HepG2 (cell line): ENCODE data around the gene SECTM1. TPM values are rescaled to one million over a fixed set of nuclear protein-coding genes. Genes with fewer than 3 reads are reported as not detected.
A peak's percentile ranks its signal among the peaks of the same experiment; 100 is the strongest.

Source experiments
- ARID3A ChIP-seq: IDR thresholded peaks from 2 replicates; pipeline ENCODE4 v1.6.1; 2012; ENCODE audit warnings: low read depth, low read length, improper control_type of control experiment
- ATF2 ChIP-seq: sonication (generic); formaldehyde crosslinking; IDR thresholded peaks from 2 replicates; pipeline ENCODE4 v1.4.0; 2020; ENCODE audit warnings: missing genetic modification reagents
- CC2D1A ChIP-seq: sonication (generic); formaldehyde crosslinking; IDR thresholded peaks from 2 replicates; pipeline ENCODE4 v1.8.1; 2023; ENCODE audit warnings: mild to moderate bottlenecking, missing genetic modification reagents
- FOXP4 ChIP-seq: sonication (generic); formaldehyde crosslinking; IDR thresholded peaks from 2 replicates; pipeline ENCODE4 v1.4.0; 2020; ENCODE audit warnings: missing genetic modification reagents
- KDM3A ChIP-seq: IDR thresholded peaks from 2 replicates; pipeline ENCODE4 v1.6.1; 2018; ENCODE audit warnings: low read depth, missing compliant biosample characterization
- MNT ChIP-seq: fragments of 450-650 bp; IDR thresholded peaks from 2 replicates; pipeline ENCODE4 v1.6.1; 2016
- NFATC3 ChIP-seq: sonication (generic); formaldehyde crosslinking; IDR thresholded peaks from 2 replicates; pipeline ENCODE4 v1.5.1; 2020; ENCODE audit warnings: mild to moderate bottlenecking, missing genetic modification reagents
- NR2C2 ChIP-seq: sonication (generic); formaldehyde crosslinking; IDR thresholded peaks from 2 replicates; pipeline ENCODE4 v1.4.0; 2020; ENCODE audit warnings: missing genetic modification reagents, mild to moderate bottlenecking, moderate library complexity, borderline replicate concordance
- SMC3 ChIP-seq: IDR thresholded peaks from 2 replicates; pipeline ENCODE4 v1.6.1; 2011; ENCODE audit warnings: low read length, improper control_type of control experiment
- STAT5B ChIP-seq: sonication (generic); formaldehyde crosslinking; IDR thresholded peaks from 2 replicates; pipeline ENCODE4 v1.4.0; 2020; ENCODE audit warnings: missing genetic modification reagents
- TBX2 ChIP-seq: sonication (generic); formaldehyde crosslinking; IDR thresholded peaks from 2 replicates; pipeline ENCODE4 v1.5.0; 2020; ENCODE audit warnings: missing genetic modification reagents, mild to moderate bottlenecking, borderline replicate concordance
- TFDP2 ChIP-seq: sonication (generic); formaldehyde crosslinking; IDR thresholded peaks from 2 replicates; pipeline ENCODE4 v1.4.0; 2020; ENCODE audit warnings: missing genetic modification reagents
- ZMYM4 ChIP-seq: sonication (generic); formaldehyde crosslinking; IDR thresholded peaks from 2 replicates; pipeline ENCODE4 v1.8.1; 2023; ENCODE audit warnings: mild to moderate bottlenecking, missing genetic modification reagents
- ZNF160 ChIP-seq: sonication (generic); formaldehyde crosslinking; IDR thresholded peaks from 2 replicates; pipeline ENCODE4 v1.8.0; 2022; ENCODE audit warnings: mild to moderate bottlenecking, inconsistent platforms, missing genetic modification reagents
- ZNF451 ChIP-seq: sonication (generic); formaldehyde crosslinking; IDR thresholded peaks from 2 replicates; pipeline ENCODE4 v1.5.0; 2020; ENCODE audit warnings: mild to moderate bottlenecking, missing genetic modification reagents
- ZNF460 ChIP-seq: sonication (generic); formaldehyde crosslinking; IDR thresholded peaks from 2 replicates; pipeline ENCODE4 v1.5.1; 2020; ENCODE audit warnings: missing genetic modification reagents, mild to moderate bottlenecking, borderline replicate concordance
- ZNF572 ChIP-seq: sonication (generic); formaldehyde crosslinking; IDR thresholded peaks from 2 replicates; pipeline ENCODE4 v1.5.1; 2020; ENCODE audit warnings: mild to moderate bottlenecking, missing genetic modification reagents
- ZNF761 ChIP-seq: sonication (generic); formaldehyde crosslinking; conservative IDR thresholded peaks from 2 replicates; pipeline ENCODE4 v1.4.0; 2020; ENCODE audit warnings: mild to moderate bottlenecking, missing genetic modification reagents
- ZNF777 ChIP-seq: sonication (generic); formaldehyde crosslinking; IDR thresholded peaks from 2 replicates; pipeline ENCODE4 v1.4.0; 2020; ENCODE audit warnings: missing genetic modification reagents
- ZNF784 ChIP-seq: sonication (generic); formaldehyde crosslinking; IDR thresholded peaks from 2 replicates; pipeline ENCODE4 v1.5.1; 2020; ENCODE audit warnings: missing genetic modification reagents, mild to moderate bottlenecking, borderline replicate concordance
- ZNF83 ChIP-seq: sonication (generic); formaldehyde crosslinking; IDR thresholded peaks from 2 replicates; pipeline ENCODE4 v1.4.0; 2020; ENCODE audit warnings: missing genetic modification reagents, mild to moderate bottlenecking, borderline replicate concordance
- polyA plus RNA-seq, 8 experiments: library from polyadenylated mRNA; depleted of rRNA in 3 of 8; stranded (reverse) in 7 of 8; unstranded in 1 of 8; fragments of >200 nt; fragmentation: Illumina TruSeq in 4 of 8; extraction: Trizol in 4 of 8; gene quantifications; 2 replicates each; pipeline versions ENCODE4 v1.2.1 to v1.2.3, GENCODE V29; 2011 to 2016; ENCODE audit warnings: low read depth in 4 of 8, missing spikeins in 1 of 8, mixed read lengths in 1 of 8; ENCODE audit not compliant: insufficient read depth in 1 of 8
- total RNA-seq, 5 experiments: library from RNA; depleted of rRNA; stranded (reverse); fragments of >200 nt; fragmentation: Illumina TruSeq; extraction: Trizol; gene quantifications; 2 replicates each; pipeline ENCODE4 v1.2.3, GENCODE V29; 2016; ENCODE audit warnings: low read depth in 1 of 5

The SECTM1 gene
- total and polyA plus RNA-seq, 2 of the 13 experiments (the other 11 are each of a cell fraction or from before 2014, with no cell fraction given), result 3.5 to 5.3 TPM

GRCh38 chr17:82317394-82318168 lies 16.0 kb downstream of the SECTM1 start, which contains the start of gene CD7 (continued):
- TF ChIP-seq ZNF460 (CRISPR knock-in tag), result no peak; the same call in 1 of the 2 replicates
- TF ChIP-seq NFATC3 (CRISPR knock-in tag), result no peak
- no peak; the same call in 1 of the 2 replicates for TF ChIP-seq KDM3A (CRISPR knock-in tag)
- TF ChIP-seq ZNF777 (CRISPR knock-in tag), result no peak
- no peak for TF ChIP-seq ZNF451 (CRISPR knock-in tag)
- no peak for TF ChIP-seq TFDP2 (CRISPR knock-in tag)
- no peak for TF ChIP-seq SMC3
- 0 out of 2 replicates have a peak, but pooled peaks have one; percentile 31 for TF ChIP-seq ZNF761
- no peak for TF ChIP-seq ZNF572 (CRISPR knock-in tag)
- TF ChIP-seq TBX2 (CRISPR knock-in tag), result peak; percentile 78; the same call in 1 of the 2 replicates
- TF ChIP-seq ZNF83, result no peak; the same call in 1 of the 2 replicates
- TF ChIP-seq STAT5B (CRISPR knock-in tag), result no peak
- TF ChIP-seq NR2C2, result peak; percentile 58; the same call in 1 of the 2 replicates
- peak; percentile 67; the same call in 1 of the 2 replicates for TF ChIP-seq ZNF160 (CRISPR knock-in tag)
- no peak for TF ChIP-seq ARID3A
- TF ChIP-seq ZMYM4, result peak; percentile 71
- no peak for TF ChIP-seq MNT
- TF ChIP-seq ATF2 (CRISPR knock-in tag), result peak; percentile 54; the same call in 1 of the 2 replicates
- no peak for TF ChIP-seq FOXP4 (CRISPR knock-in tag)
- TF ChIP-seq ZNF784 (CRISPR knock-in tag), result peak; percentile 32; the same call in 1 of the 2 replicates
- TF ChIP-seq CC2D1A, result no peak
